Breast epithelium (tissue), 4 donors: Measurements from ENCODE around the gene AVPR2. TPM values are rescaled to one million over a fixed set of nuclear protein-coding genes. Genes with fewer than 3 reads are reported as not detected.

ENCODE experiments used
- DNase-seq, 2 donors: peaks; one replicate each; pipeline ENCODE4 v3.0.0-alpha.2; 2019; ENCODE audit warnings: low spot score in 2 of 2
- H3K27ac ChIP-seq, 2 donors: fragments of 200-600 bp; sonication (generic) in 1 of 2; one replicate each; pipeline ENCODE4 v1.5.1; 2016 to 2019; ENCODE audit warnings: mild to moderate bottlenecking in 1 of 2
- H3K27me3 ChIP-seq, 2 donors: fragments of 200-600 bp; sonication (generic) in 1 of 2; one replicate each; pipeline versions ENCODE4 v1.5.1 to v1.6.0; 2017 to 2019; ENCODE audit warnings: control low read depth in 1 of 2, mild to moderate bottlenecking in 1 of 2
- H3K36me3 ChIP-seq: fragments of 200-600 bp; one replicate; pipeline ENCODE4 v1.5.1; 2019
- H3K4me1 ChIP-seq, 2 donors: fragments of 200-600 bp; sonication (generic); one replicate each; pipeline ENCODE4 v1.5.1; 2016 to 2019; ENCODE audit warnings: control low read depth in 1 of 2
- H3K4me3 ChIP-seq, 3 donors: fragments of 200-600 bp; sonication (generic); 1 replicate in 2 of 3; 2 replicates in 1 of 3; pipeline ENCODE4 v1.5.1; 2016 to 2019; ENCODE audit warnings: mild to moderate bottlenecking in 3 of 3, moderate library complexity in 2 of 3
- H3K9me3 ChIP-seq, 2 donors: fragments of 200-600 bp; sonication (generic) in 1 of 2; one replicate each; pipeline ENCODE4 v1.5.1; 2016 to 2019; ENCODE audit warnings: control low read depth in 1 of 2
- CTCF ChIP-seq, 3 donors: fragments of 450-650 bp; IDR thresholded peaks; one replicate each; pipeline ENCODE4 v1.5.1; 2016 to 2017; ENCODE audit warnings: antibody characterized with exemption in 3 of 3, mild to moderate bottlenecking in 3 of 3, moderate library complexity in 3 of 3
- POLR2A ChIP-seq: fragments of 450-650 bp; IDR thresholded peaks from one replicate; pipeline ENCODE4 v1.6.1; 2016; ENCODE audit warnings: antibody characterized with exemption, mild to moderate bottlenecking, moderate library complexity
- POLR2AphosphoS5 ChIP-seq, 3 donors: sonication (generic); formaldehyde crosslinking; IDR thresholded peaks; one replicate each; pipeline ENCODE4 v1.6.1; 2017; ENCODE audit warnings: antibody characterized with exemption in 3 of 3
- intact Hi-C: fragments of 100-400 bp; cut with DNase I; formaldehyde crosslinking; loops from one replicate; pipeline ENCODE4 v1.15.1; 2023; ENCODE audit warnings: low total_unique reads
- total RNA-seq, 3 donors: library from RNA; depleted of rRNA; stranded (reverse); fragments of >200 nt; gene quantifications; one replicate each; pipeline ENCODE4 v1.1.0, GENCODE V29; 2016

Gene AVPR2
- total RNA-seq, 3 donors from 2014 or later = 0.44 to 5.9 (median 5.3) TPM

DNA sequence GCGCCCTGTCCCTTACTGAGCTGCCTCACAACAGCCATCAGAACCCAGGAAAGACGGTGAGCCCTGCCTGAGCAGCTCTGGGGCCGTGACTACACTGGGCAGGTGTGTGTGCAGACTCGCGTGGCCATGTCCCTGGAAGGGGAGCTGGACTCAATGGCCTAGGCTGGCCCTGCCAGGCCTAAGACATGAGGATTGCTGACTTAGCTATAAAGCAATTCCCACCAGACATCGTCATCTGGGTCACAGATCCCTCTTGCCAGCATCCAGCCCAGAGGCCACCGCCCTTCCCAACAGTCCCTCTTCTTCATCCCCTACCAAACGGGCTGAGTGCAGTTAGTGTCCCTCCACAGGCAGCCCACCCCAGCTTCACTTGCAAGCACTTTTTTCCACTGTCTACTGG lies 26.7 kb downstream of the AVPR2 start:
- H3K27ac ChIP-seq = no peak overlapping the region
- no peak for TF ChIP-seq CTCF (IDR thresholded peaks at IDR 0.05)
- no peak for TF ChIP-seq POLR2A
- TF ChIP-seq POLR2AphosphoS5 (IDR thresholded peaks at IDR 0.05) = no peak
- peaks cover 0 to 21% of the 10 kb centered on the region in 2 donors for H3K27me3 ChIP-seq
- no peak overlapping the region for H3K4me3 ChIP-seq
- intact Hi-C loops = no loop called here
- no peaks in the 10 kb centered on the region for H3K36me3 ChIP-seq
- no peaks in the 10 kb centered on the region for H3K4me1 ChIP-seq
- no peak for DNase-seq
- H3K9me3 ChIP-seq = no peaks in the 10 kb centered on the region

GRCh38 chrX:153931748-153932147 lies 27.3 kb downstream of the AVPR2 start:
- no peak for TF ChIP-seq CTCF (IDR thresholded peaks at IDR 0.05)
- TF ChIP-seq POLR2A = no peak
- no peak for TF ChIP-seq POLR2AphosphoS5 (IDR thresholded peaks at IDR 0.05)
- Histone ChIP-seq H3K36me3 (no peaks in the 10 kb centered on the region), H3K9me3 (no peaks in the 10 kb centered on the region), H3K27ac (no peak overlapping the region), H3K27me3 (peaks cover 0 to 21% of the 10 kb centered on the region in 2 donors), H3K4me1 (no peaks in the 10 kb centered on the region), H3K4me3 (no peak overlapping the region)
- DNase-seq = no peak
- intact Hi-C loops = no loop called here

- Histone ChIP-seq H3K27me3 (peaks cover 0 to 19% of the 10 kb centered on the region in 2 donors), H3K27ac (no peak overlapping the region), H3K36me3 (no peaks in the 10 kb centered on the region), H3K9me3 (no peaks in the 10 kb centered on the region), H3K4me1 (no peaks in the 10 kb centered on the region), H3K4me3 (no peak overlapping the region)
- DNase-seq = no peak
- intact Hi-C loops = no loop called here
- TF ChIP-seq POLR2AphosphoS5 (IDR thresholded peaks at IDR 0.05) = no peak
- no peak for TF ChIP-seq CTCF (IDR thresholded peaks at IDR 0.05)
- TF ChIP-seq POLR2A = no peak
These were observed 27.9 kb downstream of the AVPR2 start for GRCh38 chrX:153932220-153932915.

DNA sequence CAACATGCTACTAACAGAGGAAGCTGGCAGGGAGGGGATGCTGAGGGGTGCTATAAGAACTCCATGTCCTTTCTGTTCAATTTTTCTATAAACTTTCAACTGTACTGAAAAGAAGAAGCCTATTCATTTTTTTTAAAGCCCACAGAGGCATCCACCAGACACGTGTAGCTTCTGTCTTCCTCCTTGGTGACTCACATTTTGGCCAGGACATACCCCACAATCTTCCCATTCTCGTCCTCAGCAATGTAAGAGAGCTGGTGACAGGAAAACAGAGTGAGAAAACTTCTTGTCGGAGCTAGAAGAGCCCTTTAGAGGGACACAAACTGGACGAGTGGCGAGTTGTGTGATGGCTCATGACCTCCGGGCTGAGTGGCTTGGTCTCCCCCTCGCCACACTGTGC lies 29.3 kb downstream of the AVPR2 start:
- H3K9me3 ChIP-seq = no peaks in the 10 kb centered on the region
- H3K4me3 ChIP-seq = peak overlapping the region; percentile 62 to 88 (median 63)
- no peaks in the 10 kb centered on the region for H3K4me1 ChIP-seq
- peaks cover 0 to 14% of the 10 kb centered on the region in 2 donors for H3K27me3 ChIP-seq
- H3K27ac ChIP-seq = no peak overlapping the region
- no peaks in the 10 kb centered on the region for H3K36me3 ChIP-seq
- TF ChIP-seq POLR2A = no peak
- no peak for TF ChIP-seq POLR2AphosphoS5 (IDR thresholded peaks at IDR 0.05)
- no peak for TF ChIP-seq CTCF (IDR thresholded peaks at IDR 0.05)
- DNase-seq = no peak
- intact Hi-C loops = no loop called here

DNA sequence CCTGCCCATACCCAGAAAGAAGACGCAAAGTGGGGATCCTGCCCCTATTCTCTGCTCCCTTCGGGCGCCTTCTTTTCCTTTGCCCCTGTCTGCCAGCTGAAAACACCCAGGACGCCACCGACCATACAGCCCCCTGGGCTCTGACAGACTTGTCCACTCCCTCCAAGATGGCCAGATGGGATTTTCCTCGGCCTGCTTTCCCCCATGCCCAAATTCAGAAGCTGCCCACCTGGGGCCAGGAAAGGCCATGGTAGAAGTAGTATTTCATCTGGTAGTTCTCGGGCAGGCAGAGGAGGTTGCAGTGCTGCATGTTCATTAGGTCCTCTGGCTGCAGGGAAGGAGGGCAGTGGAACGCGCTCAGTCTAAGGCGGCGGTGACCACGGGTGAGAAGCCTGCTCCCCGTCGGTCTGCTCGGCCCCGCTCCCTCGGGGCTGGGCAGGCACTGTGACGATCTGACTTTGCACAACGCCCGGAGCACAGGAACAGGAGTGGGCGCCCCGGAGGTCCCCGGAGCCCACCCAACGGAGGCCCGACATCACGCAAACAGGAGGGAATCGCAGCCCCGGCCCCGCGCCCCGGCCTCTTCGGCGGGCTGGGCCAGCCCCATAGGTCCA lies 29.8 kb downstream of the AVPR2 start:
- H3K4me1 ChIP-seq = no peaks in the 10 kb centered on the region
- peaks cover 0 to 14% of the 10 kb centered on the region in 2 donors for H3K27me3 ChIP-seq
- H3K36me3 ChIP-seq = no peaks in the 10 kb centered on the region
- H3K27ac ChIP-seq = peak overlapping the region in 1 of 2 donors; percentile 52
- intact Hi-C loops = no loop called here
- peak overlapping the region; percentile 62 to 88 (median 63) for H3K4me3 ChIP-seq
- DNase-seq = no peak
- TF ChIP-seq POLR2A (no peak), POLR2AphosphoS5 (IDR thresholded peaks at IDR 0.05) (no peak), CTCF (IDR thresholded peaks at IDR 0.05) (no peak)
- H3K9me3 ChIP-seq = no peaks in the 10 kb centered on the region
